Stimulated activated CD4-positive, alpha-beta T cell treated with anti-CD3 and anti-CD28 coated beads, Interleukin-12 subunit alpha, Interleukin-12 subunit beta, amount 100 ng/mL, for 4 hours (primary cell): ENCODE data around the gene EVA1C.
"Not testable (repeated sequence)": the region's sequence is repeated elsewhere in the genome, so short reads cannot be mapped to it uniquely, and the experiment has no call there.

Experiments used
- DNase-seq: peaks from one replicate; pipeline ENCODE4 v3.0.0-alpha.2; 2020

Gene EVA1C

GRCh38 chr21:32506411-32506965 is 94.0 kb downstream of the EVA1C start:
- not testable (repeated sequence) for DNase-seq

GRCh38 chr21:32507342-32507919 is 94.9 kb downstream of the EVA1C start:
- no peak for DNase-seq

- not testable (repeated sequence) for DNase-seq
Measured at GRCh38 chr21:32508036-32508435, 95.5 kb downstream of the EVA1C start.

- no peak for DNase-seq
Measured at GRCh38 chr21:32508558-32508957, 96.1 kb downstream of the EVA1C start.

- not testable (repeated sequence) for DNase-seq
Measured at GRCh38 chr21:32508975-32509374, 96.5 kb downstream of the EVA1C start.

GRCh38 chr21:32514275-32515055 is 102.0 kb downstream of the EVA1C start:
- DNase-seq, result no peak

GRCh38 chr21:32515874-32516273 is 103.4 kb downstream of the EVA1C start:
- no peak for DNase-seq

GRCh38 chr21:32516756-32517649 is 104.5 kb downstream of the EVA1C start:
- DNase-seq, result no peak

GRCh38 chr21:32519945-32520874 is 107.7 kb downstream of the EVA1C start:
- no peak for DNase-seq

GRCh38 chr21:32520875-32521735 is 108.6 kb downstream of the EVA1C start:
- DNase-seq, result no peak

- no peak for DNase-seq
Measured at GRCh38 chr21:32521736-32522355, 109.3 kb downstream of the EVA1C start.

- DNase-seq, result no peak
Measured at GRCh38 chr21:32523463-32523862, 111.0 kb downstream of the EVA1C start.

- DNase-seq, result no peak
Measured at GRCh38 chr21:32523988-32524719, 111.6 kb downstream of the EVA1C start.

GRCh38 chr21:32525282-32525681 is 112.8 kb downstream of the EVA1C start:
- DNase-seq, result no peak

GRCh38 chr21:32529679-32530078 is 117.2 kb downstream of the EVA1C start:
- DNase-seq, result no peak

- DNase-seq, result not testable (repeated sequence)
Measured at GRCh38 chr21:32530809-32531208, 118.3 kb downstream of the EVA1C start.

GRCh38 chr21:32531561-32531960 is 119.1 kb downstream of the EVA1C start:
- not testable (repeated sequence) for DNase-seq

- no peak for DNase-seq
Measured at GRCh38 chr21:32532636-32533035, 120.1 kb downstream of the EVA1C start.

GRCh38 chr21:32533053-32533452 is 120.5 kb downstream of the EVA1C start:
- no peak for DNase-seq

GRCh38 chr21:32533611-32534010 is 121.1 kb downstream of the EVA1C start:
- no peak for DNase-seq
